Activated CD4-positive, alpha-beta T cell treated with anti-CD3 and anti-CD28 coated beads for 48 hours (primary cell): ENCODE measurements around the gene EML6.

ENCODE experiments used
- DNase-seq: peaks from one replicate; pipeline ENCODE4 v3.0.0-alpha.2; 2020

EML6 gene

DNA sequence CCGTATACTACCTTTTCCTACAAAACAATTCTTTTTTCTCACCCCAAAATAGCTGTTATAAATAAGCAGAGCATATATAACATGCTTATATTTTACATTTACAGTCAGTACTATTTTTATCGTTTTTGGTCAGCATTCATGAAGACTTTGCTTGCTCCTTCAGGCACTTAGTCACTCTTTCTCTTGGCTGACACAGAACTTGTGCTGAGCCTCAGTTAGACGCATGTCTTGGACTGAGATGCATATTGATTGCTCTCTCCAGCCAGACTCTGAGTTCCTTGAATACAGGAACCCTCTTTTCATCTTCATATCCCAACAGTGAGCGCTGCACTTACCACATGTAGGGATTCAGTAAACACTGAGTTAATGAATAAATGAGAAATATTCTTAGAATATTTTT lies 168.4 kb downstream of the EML6 start:
- DNase-seq: no peak

DNA sequence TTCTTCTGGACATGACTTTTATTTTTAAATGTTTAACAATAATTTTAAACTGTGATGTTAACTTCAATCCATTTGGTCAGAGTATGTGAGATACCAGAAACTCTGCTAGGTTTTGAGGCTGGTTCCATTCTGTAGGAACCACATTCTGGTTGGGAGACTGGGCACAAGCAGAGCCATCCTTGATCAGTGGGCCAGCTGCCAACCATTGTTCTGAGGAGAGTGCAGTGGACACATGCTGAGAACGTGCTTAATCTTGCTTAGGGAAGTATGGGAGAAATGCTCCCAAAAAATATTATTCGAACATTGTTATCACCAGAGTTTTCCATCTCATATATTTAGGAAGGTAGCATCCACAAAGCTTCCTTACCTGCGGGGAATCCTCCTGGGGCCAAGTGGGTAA lies 171.0 kb downstream of the EML6 start:
- no peak for DNase-seq

DNA sequence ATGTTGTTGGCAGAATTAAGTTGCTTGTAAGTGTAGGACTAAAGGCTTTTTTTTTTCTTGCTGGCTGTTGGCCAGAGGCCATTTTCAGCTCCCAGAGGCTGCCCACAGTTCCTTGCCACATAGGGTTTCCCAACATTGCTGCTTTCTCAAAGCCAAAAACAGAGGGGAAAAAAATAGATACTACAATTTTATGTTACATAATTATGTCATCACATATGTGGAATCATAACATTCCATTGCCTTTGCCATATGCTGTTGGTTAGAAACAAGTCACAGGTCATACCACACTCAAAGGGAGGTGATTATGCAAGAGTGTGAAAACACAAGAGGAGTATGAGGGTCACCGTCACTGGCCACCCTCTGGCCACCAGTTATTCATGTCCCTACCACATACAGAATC lies 172.3 kb downstream of the EML6 start:
- no peak for DNase-seq

DNA sequence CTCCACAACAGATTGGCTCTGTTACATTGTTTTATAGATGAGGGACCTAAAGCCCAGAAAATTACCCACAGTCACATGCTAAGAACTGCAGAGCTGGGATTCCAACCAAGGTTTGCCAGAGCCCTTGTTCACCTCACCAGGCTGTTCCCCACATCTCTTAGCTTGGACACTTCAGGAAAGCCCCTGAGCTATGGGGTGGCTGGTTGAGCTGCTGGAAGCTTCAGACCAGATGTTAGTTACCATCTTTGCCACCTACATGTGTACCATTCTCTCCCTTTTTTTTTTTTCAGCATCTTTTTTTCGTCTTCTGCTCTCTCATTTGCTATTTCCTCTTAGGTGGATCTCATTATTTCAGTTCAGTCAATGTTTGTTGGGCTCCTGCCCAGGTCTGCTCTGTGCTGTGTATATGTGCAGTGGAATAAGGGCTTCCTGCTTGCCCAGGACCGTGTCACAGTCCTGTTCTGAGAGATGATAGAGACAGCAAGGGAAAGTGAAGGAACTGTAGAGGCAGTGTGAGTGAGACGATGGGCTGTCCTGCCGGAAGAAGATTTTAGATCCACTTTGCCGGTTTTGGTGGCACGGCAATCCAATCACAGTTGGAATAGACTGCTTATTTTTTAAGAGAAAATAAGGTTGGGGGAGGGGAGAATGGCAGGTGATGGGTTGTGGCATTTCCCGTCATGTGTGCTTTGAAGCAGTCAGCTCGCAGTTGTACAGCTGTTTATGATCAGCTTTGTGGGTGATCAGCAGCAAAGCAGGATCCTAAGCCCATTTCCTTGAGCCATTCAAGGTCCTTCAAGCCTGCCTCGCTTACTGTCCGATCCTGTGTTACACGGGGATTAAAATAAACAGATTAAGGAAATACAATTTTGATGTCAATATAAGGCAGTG lies 174.2 kb downstream of the EML6 start:
- DNase-seq: peak; percentile 24

DNA sequence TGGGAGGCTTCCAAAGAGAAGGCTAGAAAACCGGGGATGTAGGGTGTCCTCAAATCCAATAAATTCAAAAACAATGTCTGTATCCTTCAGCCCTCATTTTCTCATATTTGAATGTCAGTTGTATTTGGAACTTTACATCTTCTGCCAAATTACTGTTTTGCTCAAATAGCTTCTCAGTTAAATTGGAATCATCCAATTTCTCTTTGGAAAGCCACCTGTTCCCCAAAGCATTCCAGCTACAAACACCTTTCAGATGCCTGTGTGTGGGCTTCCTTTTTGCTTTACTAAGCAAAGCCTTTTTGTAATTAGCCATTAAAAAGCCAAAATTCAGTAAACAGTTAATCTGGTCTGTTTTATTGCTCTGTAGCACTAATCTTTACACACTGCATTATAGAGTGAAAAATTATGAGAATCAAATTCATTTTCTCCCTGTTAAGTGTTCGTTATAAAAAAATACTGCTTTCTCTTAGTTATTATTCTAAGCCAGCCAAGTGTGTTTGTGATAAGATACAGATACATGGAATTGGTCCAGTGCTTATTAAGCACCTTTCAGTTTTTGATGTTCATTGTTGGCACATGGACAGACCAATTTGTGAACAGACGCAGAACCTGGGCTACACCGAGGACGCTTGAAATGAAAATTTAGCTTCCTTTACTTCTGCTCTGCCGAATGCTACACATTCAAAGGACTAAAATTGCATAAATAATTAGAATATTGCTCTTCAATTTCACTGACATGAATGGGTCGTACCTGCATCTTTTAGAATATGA lies 175.2 kb downstream of the EML6 start:
- no peak for DNase-seq

DNA sequence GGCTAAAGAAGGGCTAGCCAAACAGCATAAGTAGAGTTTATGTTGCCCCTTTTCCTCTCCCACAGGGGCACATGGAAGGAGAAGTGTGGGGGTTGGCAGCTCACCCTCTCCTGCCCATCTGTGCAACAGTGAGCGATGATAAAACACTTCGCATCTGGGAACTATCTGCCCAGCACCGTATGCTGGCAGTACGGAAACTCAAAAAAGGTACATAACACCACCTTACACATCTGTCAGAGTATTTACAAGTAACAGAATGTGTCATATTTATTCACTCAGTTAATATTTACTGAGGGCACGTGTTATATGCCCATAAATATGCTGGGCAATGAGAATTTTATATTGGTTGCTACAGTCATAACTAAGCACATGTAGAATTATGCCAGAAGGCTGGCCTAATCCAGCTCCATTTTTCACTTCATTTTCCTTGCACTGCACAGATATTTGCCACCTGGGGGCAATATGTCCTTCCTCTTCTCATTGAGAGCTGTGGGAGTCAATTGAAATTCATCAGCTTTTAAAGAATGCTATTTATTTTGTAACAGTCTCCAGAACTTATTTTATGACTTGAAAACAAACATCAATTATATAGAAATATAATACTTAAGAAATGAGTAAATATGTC lies 176.2 kb downstream of the EML6 start:
- no peak for DNase-seq

DNA sequence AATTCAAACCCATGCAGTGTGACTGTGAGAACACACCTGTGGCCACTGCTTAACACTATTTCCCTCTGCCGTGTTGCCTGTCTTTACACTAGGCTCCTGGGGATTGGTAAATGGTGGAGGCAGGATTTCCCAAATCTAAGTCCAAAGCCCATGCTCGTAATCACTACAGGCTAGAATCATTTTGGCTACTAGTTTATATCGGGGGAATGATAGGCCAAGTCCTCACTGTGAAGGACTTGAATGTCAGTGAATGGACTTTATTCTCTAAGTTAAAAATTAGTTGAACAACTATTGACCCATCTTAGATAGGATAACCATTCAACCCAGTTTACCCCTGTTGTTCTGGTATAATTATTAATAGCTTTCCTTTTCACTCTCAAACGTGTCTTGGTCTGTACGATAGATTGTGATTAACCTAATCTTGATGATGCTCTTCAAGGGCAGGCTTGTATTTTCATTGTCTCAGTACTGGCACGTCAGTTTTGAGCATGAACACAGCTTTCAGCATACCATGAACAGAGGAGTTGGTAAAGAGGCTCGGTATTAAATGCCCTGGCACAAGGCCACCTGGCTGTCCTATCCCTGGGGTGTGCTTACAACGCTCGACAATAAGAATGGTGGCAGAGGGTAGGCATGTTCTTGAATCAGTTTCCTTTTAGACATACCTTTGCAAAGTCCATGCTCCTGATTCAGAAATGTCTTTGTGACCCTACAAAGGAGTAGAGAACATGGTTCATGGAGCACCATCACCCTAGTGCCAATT lies 177.9 kb downstream of the EML6 start:
- no peak for DNase-seq

DNA sequence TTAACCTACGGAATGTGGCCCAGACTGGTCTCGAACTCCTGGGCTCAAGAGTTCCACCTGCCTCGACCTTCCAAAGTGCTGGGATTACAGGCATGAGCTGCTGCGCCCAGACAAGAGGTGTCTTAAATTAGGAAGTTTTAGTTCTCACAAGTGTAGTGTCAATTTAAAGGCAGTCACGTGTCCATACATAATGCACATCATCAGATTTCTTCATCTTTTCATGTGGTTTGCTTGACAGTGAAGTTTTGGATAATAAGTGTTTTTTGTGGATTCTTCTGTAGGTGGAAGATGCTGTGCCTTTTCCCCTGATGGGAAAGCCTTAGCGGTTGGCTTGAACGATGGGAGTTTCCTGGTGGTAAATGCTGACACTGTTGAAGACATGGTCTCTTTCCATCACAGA lies 179.3 kb downstream of the EML6 start:
- DNase-seq: no peak

DNA sequence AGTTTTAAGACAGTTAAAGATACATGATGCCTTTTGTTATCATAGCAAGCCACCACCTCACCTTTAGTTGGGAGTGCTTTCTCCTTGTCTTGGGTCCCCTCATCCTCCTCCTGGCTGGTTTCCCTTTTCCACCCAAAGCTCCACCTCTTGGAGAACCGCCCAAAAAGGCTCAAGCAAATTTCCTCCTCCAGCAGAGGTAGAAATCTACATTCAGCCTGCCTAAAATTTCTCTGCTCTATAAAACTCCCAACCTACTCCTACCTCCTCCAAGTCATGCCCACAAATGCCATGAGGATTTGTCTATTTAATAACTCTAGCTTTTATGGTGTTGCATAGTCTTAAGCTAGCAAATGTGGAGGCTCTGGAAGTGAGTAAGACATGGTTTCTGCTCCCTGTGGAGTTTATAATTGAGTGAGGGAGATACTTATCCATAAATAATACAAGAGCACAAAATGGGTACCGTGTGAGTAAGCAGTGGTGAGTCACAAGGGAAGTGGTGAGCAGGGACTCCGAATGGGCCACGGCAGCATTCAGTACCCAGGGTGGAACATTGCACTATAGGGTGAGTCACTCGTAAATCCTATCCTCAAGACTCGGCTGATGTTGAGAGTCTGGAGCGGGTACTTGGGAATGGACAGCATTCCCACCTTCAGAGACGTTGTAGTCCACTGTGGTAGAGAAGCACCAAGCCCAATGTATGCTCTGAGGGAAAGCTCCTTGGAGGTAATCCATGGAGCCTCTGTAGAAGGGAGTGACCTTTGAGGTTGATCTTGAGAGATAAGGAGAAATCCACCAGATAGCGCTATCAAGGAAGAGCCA lies 180.5 kb downstream of the EML6 start:
- peak; percentile 77 for DNase-seq

DNA sequence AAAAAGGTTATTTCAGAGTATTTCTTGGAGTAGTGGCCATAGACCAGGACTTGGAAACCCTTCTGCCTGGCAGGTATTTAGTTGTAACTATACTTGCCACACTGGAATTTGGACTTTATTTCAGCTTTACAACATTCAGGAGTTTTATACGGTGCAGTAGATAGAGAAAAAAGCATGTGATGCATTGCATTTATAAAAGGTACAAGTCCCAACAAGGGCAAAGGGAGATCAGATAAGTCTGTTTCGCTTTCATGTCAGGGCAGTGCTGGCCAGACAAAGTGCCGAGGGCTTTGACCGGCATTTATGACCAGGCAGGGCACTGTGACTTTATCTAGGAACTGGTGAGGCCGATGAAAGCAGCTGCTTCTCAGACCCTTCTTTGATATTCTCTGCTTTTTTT lies 181.4 kb downstream of the EML6 start:
- DNase-seq: no peak

DNA sequence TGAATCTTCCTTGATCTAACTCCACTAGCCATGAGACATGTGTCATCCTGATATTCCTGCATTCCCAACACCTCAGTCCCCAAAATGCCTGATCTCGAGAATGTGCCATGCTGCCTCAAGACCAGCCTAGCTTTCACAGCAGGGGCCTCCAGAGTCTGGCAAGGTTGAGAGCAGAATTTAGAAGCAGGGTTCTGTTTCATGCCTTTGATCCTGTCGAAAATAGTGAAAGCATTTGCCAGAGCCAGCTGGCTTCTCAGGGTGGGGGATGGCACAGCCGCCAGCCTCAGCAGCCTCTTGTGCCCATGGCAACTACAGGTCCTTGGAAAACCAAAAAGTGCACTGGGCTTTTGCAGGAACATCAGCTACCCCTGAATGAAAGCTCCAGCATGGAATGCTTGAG lies 183.3 kb downstream of the EML6 start:
- no peak for DNase-seq

DNA sequence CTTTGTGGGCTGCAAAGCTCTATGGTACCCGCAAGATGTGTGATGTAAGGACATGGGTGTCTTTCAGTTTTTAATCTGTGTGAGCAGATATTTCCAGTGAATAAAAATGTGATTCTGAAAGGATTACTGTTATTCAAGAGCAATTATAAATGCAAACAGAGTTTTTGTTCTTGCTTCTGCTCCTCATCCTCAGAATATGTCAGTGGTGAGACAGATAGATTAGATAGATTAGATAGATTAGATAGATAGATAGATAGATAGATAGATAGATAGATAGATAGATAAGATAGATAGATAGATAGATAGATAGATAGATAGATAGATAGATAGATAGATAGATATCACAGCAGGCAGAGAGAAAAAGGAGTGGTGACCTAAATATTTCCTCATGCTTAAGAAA lies 184.2 kb downstream of the EML6 start:
- no peak for DNase-seq

DNA sequence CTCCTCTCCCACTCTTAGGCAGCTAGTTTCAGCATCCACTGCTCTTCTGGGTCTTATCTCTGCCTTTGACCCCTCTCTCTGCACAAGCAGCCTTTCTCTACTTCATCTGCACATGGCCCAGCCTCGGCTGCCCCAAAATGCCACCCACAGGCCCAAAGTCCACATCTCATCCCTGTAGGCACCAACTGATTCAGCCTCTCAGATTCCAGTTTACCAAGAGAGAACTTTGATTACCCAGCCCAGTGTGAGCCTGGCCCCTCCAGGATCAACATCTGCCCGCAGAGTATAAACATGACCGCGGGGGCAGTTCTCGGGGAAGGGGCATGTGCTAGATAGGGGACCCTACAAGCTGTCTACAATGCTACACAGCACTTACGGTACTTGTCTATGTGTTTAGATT lies 185.1 kb downstream of the EML6 start:
- no peak for DNase-seq

DNA sequence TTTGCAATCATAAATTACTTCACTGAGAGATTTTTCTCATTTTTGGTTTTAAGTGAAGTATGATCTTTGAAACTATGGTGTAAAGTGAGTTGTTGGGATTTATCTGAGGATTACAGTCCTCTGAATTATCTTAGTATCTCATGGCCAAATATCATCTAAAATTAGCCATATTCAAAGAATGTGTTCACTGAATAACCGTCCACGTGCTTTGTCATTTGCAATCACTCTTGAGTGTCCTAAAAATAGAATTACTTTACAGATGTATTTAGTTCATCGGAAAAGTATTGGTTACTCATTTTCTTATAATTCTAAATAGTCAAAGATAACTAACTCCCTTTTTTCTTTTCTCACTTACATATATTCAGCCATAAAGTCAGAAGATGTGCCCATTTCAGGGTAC lies 185.5 kb downstream of the EML6 start:
- no peak for DNase-seq

DNA sequence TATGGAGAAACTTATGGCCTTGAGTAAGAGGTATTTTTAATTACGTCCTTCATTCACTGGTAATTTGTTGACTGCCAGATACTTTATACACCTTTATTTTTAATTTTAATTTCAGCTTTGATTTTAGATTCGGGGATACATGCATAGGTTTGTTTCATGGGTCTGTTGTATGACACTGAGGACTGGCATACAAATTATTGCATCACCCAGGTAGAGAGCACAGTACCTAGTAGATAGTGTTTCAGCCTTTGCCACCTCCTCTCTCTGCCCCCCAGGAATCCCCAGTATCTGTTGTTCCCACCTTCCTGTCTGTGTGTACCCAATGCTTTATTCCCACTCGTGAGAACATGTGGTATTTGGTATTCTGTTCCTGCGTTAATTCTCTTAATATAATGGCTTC lies 188.8 kb downstream of the EML6 start:
- DNase-seq: no peak

DNA sequence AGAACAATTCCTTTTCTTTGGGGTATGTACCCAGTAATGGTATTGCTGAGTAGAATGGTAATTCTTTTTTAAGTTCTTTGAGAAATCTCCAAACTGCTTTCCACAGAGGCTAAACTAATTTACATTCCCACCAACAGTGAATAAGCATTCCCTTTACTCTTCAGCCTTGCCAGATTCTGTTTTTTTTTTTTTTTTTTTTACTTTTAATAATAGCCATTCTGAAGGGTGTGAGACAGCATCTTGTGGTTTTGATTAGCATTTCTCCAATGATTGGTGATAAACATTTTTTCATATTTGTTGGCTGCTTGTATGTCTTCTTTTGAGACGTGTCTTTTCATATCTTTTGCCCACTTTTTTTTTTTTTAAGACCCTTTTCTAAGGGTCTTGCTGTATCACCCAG lies 189.4 kb downstream of the EML6 start:
- no peak for DNase-seq

DNA sequence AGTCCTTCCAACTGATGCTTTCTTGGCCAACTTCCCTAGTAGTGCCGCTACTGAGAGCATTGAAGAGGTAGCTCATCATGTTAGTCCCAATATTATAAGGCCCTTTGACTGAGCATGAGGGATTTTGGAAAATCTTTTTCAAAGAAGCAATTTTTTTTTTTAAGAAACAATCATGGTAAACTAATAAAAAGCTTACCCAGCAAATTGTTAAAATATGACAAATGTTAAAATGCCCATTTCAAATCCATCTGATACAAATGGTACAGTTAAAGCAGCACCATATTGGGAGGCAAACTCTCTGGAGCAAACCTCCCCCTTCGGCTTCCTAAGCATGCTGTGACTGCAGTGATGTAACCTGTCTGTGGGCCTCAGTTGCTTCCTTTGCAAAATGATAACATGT lies 191.2 kb downstream of the EML6 start:
- no peak for DNase-seq

DNA sequence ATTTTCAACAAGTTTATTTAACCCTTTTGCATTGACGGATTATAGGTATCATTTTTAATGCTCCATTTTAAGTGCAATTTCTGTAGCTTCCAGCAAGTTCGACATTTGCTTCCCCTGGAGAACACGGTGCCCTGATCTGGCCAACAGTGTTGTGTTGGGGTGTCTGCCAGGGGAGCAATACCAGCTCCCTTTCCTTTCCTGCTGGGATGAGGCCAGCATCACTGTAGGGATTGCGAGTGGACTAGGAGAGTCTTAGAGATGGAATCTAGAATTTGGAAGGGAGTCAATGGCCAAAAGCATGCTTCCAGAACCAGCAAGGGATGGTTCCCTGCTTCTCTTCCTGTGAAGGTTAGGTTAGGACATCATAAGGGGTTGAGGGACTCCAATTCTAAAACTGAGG lies 191.6 kb downstream of the EML6 start:
- DNase-seq: no peak

DNA sequence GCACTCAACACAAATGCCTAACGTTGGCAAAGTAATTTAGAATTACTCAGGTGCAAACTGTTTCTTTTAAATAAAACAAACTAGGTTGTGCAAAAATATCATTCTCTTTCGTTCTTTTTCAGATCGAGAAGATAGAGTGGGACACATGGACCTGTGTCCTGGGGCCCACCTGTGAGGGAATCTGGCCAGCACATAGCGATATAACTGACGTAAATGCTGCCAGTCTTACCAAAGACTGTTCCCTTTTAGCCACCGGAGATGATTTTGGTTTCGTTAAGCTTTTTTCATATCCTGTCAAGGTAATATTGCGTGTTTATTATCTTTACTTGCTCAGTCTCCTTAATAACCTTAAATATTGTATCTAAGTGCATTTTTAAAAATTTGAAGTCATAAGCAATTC lies 193.2 kb downstream of the EML6 start:
- no peak for DNase-seq

DNA sequence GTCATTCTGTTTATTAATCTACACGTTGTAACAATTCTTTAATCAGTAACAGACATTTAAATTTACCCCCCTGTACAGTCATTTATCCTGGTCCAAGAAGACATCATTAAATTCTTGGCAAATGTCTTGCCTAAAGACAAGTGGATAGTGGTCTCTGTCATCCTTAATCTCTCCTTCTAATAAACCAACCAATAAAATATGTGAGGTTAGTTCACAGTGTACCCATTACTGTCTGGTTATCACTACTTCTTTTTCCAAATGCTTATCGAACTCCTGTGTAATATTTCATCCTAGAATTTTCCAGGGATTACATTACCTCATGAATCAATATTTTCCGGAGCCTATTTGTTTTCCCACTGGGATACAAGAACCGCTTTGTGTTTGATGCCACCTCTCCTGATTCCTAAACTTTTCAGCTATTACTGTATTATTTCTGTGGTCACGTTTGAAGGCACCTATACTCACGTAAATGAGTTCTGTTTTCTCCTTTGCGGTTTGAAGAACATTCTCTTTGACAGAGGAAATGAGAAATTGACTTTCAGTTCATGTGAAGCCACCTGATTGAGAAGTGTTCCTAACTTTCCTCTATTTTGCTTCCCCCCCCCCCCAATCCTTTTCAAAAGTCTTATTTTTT lies 195.3 kb downstream of the EML6 start:
- DNase-seq: no peak

DNA sequence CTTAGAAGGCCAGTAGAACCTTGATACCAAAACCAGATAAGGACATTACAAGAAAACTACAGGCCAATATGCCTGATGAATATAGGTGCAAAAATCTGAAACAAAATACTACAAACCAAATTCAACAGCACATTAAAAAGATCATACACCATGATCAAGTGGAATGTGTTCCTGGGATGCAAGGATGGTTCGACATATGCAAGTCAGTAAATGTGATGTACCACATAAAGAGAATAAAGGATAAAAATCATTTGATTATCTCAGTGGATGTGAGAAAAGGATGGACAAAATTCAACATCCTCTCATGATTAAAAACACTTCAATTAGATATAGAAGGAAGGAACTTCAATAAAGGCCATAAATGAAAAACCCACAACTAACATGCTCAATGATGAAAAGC lies 197.2 kb downstream of the EML6 start:
- no peak for DNase-seq

DNA sequence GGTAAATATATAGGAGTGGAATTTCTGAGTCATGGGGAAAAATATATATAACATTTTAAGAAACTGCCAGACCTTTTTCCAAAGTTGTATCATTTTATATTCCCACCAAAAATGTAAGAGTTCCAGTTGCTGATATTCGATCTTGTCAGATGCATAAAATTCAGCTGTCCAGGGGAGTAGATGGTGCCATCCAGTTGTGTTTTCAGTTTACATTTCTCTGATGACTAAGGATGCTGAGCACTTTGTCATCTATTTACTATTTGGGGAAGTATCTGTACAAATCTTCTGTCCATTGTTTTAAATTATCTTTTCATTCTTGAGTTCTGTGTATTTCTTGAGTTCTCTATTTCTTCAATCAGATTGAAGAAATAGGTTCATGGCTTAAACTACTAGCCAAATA lies 200.7 kb downstream of the EML6 start:
- DNase-seq: no peak
